Epithelial cell of prostate (primary cell): ENCODE measurements around the gene PCDHA3.
"Not testable (repeated sequence)": the region's sequence is repeated elsewhere in the genome, so short reads cannot be mapped to it uniquely, and the experiment has no call there.

ENCODE experiments used
- DNase-seq: peaks from one replicate; pipeline ENCODE4 v3.0.0-alpha.2; 2011; ENCODE audit warnings: low read depth, low spot score
- H3K27ac ChIP-seq: fragments of 450-650 bp; 2 replicates; pipeline ENCODE4 v1.5.1; 2017; ENCODE audit warnings: mild to moderate bottlenecking

Gene PCDHA3

DNA sequence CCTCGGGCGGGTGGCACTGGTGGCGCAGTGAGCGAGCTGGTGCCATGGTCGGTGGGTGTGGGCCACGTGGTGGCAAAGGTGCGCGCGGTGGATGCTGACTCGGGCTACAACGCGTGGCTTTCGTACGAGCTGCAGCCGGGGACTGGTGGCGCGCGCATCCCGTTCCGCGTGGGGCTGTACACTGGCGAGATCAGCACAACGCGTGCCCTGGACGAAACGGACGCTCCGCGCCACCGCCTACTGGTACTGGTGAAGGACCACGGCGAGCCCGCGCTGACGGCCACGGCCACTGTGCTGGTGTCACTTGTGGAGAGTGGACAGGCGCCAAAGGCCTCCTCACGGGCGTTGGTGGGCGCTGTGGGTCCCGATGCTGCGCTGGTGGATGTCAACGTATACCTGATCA, 8.0 kb downstream of the PCDHA3 start:
- no peak for DNase-seq
- no peak overlapping the region for H3K27ac ChIP-seq

DNA sequence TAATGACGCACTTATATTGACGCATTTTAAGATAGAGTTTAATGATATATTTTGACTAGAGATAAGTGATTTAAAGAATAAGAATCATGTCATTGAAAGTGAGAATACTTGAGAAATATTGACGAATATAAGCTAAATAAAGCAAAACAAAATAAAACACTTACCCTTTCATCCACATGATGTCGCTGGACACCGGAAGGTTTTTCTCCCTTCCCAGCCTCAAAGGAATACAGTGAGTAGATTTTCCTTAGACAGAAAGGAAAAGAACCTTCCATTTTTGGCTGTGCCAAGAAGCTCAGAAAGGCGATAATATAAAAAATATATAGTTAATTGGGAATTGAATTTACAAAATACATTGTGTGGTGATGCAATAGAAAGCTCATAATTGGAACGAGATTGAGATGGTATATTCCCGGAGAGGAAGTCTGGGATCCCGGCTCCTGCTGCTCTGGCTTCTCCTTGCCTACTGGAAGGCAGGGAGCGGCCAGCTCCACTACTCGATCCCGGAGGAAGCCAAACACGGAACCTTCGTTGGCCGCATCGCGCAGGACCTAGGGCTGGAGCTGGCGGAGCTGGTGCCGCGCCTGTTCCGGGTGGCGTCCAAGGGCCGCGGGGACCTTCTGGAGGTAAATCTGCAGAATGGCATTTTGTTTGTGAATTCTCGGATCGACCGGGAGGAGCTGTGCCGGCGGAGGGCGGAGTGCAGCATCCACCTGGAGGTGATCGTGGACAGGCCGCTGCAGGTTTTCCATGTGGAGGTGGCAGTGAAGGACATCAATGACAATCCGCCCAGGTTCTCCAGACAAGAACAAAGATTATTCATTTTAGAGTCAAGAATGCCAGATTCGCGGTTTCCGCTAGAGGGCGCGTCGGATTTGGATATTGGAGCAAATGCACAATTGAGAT, 20.8 kb downstream of the PCDHA3 start, which contains the start of gene PCDHA5:
Gene PCDHA5, plus strand, starts transcription at position 239 of the 906 bp plus-strand sequence.
- DNase-seq, result no peak
- no peak within 1 kb of the TSS for H3K27ac ChIP-seq

DNA sequence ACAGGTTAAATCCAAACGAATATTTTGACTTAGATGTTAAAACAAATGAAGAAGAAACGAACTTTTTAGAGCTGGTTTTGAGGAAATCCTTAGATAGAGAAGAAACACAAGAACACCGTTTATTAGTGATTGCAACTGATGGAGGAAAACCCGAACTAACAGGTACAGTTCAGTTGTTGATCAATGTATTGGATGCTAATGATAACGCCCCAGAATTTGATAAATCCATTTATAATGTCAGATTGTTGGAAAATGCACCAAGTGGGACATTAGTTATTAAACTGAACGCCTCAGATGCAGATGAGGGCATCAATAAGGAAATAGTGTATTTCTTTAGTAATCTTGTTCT, 21.4 kb downstream of the PCDHA3 start:
- DNase-seq, result no peak
- no peak overlapping the region for H3K27ac ChIP-seq

DNA sequence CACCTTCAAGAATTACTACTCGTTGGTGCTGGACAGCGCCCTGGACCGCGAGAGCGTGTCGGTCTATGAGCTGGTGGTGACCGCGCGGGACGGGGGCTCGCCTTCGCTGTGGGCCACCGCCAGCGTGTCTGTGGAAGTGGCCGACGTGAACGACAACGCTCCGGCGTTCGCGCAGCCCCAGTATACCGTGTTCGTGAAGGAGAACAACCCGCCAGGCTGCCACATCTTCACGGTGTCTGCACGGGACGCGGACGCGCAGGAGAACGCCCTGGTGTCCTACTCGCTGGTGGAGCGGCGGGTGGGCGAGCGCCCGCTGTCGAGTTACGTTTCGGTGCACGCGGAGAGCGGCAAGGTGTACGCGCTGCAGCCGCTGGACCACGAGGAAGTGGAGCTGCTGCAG, 22.1 kb downstream of the PCDHA3 start:
- H3K27ac ChIP-seq, DNase-seq: not testable (repeated sequence)

DNA sequence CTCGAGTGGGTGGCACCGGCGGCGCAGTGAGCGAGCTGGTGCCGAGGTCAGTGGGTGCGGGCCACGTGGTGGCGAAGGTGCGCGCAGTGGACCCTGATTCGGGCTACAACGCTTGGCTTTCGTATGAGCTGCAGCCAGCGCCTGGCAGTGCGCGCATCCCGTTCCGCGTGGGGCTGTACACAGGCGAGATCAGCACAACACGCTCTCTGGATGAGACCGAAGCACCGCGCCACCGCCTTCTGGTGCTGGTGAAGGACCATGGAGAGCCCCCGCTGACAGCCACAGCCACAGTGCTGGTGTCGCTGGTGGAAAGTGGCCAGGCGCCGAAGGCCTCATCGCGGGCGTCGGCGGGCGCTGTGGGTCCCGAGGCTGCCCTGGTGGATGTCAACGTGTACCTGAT, 22.6 kb downstream of the PCDHA3 start:
- no peak overlapping the region for H3K27ac ChIP-seq
- no peak for DNase-seq

DNA sequence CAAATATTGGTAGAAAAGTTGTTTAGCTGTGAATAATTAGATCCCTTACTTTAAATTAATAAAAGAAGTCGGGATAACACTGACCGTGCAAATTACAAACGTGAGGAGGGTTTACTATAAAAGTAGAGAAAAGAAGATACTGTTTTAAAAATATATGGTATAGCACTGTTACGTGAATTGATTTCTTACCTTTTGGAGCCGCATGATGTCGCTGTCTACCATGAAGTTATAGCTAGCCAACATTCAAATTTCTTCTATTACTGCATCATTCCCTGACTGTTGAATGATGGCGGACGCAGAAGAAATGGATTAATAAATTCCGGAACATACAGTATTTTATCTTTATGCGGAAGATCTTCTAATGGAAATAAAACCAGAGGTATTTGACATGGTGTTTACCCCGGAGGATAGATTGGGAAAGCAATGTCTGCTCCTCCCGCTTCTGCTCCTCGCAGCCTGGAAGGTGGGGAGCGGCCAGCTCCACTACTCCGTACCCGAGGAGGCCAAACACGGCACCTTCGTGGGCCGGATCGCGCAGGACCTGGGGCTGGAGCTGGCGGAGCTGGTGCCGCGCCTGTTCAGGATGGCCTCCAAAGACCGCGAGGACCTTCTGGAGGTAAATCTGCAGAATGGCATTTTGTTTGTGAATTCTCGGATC, 27.0 kb downstream of the PCDHA3 start, which contains the start of gene PCDHA6:
Gene PCDHA6, plus strand, starts transcription at position 257 of the 658 bp plus-strand sequence. Its CDS starts 132 bp downstream, at position 389.
- no peak within 1 kb of the TSS for H3K27ac ChIP-seq
- DNase-seq, result no peak

DNA sequence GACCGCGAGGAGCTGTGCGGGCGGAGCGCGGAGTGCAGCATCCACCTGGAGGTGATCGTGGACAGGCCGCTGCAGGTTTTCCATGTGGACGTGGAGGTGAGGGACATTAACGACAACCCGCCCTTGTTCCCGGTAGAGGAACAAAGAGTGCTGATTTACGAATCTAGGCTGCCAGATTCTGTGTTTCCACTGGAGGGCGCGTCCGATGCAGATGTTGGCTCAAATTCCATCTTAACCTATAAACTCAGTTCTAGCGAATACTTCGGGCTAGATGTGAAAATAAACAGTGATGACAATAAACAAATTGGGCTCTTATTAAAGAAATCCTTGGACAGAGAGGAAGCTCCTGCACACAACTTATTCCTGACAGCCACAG, 27.5 kb downstream of the PCDHA3 start:
- H3K27ac ChIP-seq, result no peak overlapping the region
- DNase-seq, result no peak

DNA sequence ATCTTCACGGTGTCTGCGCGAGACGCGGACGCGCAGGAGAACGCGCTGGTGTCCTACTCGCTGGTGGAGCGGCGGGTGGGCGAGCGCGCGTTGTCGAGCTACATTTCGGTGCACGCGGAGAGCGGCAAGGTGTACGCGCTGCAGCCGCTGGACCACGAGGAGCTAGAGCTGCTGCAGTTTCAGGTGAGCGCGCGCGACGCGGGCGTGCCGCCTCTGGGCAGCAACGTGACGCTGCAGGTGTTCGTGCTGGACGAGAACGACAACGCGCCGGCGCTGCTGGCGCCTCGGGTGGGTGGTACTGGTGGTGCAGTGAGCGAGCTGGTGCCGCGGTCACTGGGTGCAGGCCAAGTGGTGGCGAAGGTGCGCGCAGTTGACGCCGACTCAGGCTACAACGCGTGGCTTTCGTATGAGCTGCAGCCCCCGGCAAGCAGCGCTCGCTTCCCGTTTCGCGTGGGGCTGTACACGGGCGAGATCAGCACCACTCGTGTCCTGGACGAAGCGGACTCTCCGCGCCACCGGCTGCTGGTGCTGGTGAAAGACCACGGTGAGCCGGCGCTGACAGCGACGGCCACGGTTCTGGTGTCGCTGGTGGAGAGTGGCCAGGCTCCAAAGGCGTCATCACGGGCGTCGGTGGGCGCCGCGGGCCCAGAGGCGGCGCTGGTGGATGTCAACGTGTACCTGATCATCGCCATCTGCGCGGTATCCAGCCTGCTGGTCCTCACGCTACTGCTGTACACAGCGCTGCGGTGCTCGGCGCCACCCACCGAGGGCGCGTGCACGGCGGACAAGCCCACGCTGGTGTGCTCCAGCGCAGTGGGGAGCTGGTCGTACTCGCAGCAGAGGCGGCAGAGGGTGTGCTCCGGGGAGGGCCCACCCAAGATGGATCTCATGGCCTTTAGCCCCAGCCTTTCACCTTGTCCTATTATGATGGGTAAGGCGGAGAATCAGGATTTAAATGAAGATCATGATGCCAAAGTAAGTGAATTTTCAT, 28.9 kb downstream of the PCDHA3 start:
- not testable (repeated sequence) for DNase-seq, H3K27ac ChIP-seq

DNA sequence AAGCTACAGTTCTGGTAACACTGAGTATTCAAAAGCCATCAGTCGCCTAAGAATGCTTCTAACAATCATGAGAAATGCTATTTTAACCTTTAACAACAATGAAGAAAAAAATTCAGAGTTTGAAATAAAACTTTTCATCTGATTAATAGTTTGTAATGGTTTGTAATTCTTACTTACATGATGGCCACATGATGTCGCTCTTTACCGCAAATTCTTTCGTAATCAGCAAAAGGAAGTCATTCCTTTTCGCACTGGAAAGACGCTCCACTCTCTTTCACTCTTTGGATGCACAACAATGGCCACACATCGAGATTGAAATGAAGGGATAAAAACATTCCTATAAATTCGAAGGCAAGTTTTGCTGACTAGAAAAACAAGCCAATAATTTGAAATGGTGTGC, 33.1 kb downstream of the PCDHA3 start, which contains the start of gene PCDHA7:
Gene PCDHA7, plus strand, starts transcription at position 277 of the 400 bp plus-strand sequence. Its CDS starts 115 bp downstream, at position 392.
- H3K27ac ChIP-seq, result no peak within 1 kb of the TSS
- no peak for DNase-seq

DNA sequence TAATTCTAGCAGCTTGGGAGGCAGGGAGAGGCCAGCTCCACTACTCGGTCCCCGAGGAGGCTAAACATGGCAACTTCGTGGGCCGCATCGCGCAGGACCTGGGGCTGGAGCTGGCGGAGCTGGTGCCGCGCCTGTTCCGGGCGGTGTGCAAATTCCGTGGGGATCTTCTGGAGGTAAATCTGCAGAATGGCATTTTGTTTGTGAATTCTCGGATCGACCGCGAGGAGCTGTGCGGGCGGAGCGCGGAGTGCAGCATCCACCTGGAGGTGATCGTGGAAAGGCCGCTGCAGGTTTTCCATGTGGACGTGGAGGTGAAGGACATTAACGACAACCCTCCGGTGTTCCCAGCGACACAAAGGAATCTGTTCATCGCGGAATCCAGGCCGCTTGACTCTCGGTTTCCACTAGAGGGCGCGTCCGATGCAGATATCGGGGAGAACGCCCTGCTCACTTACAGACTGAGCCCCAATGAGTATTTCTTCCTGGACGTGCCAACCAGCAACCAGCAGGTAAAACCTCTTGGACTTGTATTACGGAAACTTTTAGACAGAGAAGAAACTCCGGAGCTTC, 33.7 kb downstream of the PCDHA3 start:
- DNase-seq, H3K27ac ChIP-seq: not testable (repeated sequence)

DNA sequence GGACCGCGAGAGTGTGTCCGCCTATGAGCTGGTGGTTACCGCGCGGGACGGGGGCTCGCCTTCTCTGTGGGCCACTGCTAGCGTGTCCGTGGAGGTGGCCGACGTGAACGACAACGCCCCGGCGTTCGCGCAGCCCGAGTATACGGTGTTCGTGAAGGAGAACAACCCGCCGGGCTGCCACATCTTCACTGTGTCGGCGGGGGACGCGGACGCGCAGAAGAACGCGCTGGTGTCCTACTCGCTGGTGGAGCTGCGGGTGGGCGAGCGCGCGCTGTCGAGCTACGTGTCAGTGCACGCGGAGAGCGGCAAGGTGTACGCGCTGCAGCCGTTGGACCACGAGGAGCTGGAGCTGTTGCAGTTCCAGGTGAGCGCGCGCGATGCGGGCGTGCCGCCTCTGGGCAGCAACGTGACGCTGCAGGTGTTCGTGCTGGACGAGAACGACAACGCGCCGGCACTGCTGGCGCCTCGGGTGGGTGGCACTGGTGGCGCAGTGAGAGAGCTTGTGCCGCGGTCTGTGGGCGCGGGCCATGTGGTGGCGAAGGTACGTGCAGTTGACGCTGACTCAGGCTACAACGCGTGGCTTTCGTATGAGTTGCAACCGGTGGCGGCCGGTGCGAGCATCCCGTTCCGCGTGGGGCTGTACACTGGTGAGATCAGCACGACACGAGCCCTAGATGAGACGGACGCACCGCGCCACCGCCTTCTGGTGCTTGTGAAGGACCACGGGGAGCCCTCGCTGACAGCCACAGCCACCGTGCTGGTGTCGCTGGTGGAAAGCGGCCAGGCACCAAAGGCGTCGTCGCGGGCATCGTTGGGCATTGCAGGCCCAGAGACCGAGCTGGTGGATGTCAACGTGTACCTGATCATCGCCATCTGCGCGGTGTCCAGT, 35.0 kb downstream of the PCDHA3 start:
- DNase-seq, result no peak
- no peak overlapping the region for H3K27ac ChIP-seq

DNA sequence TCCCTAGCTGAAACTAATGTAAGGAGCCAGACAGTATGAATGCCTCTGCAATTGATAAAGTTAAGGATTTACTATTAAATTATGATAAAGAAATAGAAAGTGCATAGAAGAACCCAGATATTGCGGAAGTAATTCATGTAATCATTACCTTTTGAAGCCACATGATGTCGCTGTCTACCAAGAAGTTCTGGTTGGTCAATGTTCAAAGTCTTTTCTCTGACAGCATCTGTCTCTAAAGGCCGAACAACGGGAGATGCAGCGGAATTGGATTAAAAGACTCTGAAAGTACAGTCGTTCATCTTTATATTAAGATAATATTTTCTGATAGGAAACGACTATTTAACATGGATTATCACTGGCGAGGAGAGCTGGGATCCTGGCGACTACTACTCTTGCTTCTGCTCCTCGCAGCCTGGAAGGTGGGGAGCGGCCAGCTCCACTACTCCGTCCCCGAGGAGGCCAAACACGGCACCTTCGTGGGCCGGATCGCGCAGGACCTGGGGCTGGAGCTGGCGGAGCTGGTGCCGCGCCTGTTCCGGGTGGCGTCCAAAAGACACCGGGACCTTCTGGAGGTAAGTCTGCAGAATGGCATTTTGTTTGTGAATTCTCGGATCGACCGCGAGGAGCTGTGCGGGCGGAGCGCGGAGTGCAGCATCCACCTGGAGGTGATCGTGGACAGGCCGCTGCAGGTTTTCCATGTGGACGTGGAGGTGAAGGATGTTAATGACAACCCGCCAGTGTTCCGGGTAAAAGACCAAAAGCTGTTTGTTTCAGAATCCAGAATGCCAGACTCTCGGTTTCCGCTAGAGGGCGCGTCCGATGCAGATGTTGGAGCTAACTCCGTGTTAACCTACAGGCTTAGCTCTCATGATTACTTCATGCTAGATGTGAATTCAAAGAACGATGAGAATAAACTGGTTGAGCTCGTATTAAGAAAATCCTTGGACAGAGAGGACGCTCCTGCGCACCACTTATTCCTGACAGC, 40.4 kb downstream of the PCDHA3 start, which contains the start of gene PCDHA8:
Gene PCDHA8, plus strand, starts transcription at position 210 of the 985 bp plus-strand sequence. Its CDS starts 135 bp downstream, at position 345.
- no peak for DNase-seq
- H3K27ac ChIP-seq, result no peak within 1 kb of the TSS

DNA sequence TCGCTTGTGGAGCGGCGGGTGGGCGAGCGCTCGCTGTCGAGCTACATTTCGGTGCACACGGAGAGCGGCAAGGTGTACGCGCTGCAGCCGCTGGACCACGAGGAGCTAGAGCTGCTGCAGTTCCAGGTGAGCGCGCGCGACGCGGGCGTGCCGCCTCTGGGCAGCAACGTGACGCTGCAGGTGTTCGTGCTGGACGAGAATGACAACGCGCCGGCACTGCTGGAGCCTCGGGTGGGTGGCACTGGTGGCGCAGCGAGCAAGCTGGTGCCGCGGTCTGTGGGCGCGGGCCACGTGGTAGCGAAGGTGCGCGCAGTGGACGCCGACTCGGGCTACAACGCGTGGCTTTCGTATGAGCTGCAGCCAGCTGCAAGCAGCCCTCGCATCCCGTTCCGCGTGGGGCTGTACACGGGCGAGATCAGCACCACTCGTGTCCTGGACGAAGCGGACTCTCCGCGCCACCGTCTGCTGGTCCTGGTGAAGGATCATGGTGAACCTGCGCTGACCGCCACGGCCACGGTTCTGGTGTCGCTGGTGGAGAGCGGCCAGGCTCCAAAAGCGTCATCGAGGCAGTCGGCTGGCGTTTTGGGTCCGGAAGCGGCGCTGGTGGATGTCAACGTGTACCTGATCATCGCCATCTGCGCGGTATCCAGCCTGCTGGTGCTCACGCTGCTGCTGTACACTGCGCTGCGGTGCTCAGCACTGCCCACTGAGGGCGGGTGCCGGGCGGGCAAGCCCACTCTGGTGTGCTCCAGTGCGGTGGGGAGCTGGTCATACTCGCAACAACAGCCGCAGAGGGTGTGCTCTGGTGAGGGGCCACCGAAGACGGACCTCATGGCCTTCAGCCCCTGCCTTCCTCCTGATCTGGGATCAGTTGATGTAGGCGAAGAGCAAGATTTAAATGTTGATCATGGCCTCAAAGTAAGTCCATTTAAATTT, 42.2 kb downstream of the PCDHA3 start:
- no peak overlapping the region for H3K27ac ChIP-seq
- no peak for DNase-seq

DNA sequence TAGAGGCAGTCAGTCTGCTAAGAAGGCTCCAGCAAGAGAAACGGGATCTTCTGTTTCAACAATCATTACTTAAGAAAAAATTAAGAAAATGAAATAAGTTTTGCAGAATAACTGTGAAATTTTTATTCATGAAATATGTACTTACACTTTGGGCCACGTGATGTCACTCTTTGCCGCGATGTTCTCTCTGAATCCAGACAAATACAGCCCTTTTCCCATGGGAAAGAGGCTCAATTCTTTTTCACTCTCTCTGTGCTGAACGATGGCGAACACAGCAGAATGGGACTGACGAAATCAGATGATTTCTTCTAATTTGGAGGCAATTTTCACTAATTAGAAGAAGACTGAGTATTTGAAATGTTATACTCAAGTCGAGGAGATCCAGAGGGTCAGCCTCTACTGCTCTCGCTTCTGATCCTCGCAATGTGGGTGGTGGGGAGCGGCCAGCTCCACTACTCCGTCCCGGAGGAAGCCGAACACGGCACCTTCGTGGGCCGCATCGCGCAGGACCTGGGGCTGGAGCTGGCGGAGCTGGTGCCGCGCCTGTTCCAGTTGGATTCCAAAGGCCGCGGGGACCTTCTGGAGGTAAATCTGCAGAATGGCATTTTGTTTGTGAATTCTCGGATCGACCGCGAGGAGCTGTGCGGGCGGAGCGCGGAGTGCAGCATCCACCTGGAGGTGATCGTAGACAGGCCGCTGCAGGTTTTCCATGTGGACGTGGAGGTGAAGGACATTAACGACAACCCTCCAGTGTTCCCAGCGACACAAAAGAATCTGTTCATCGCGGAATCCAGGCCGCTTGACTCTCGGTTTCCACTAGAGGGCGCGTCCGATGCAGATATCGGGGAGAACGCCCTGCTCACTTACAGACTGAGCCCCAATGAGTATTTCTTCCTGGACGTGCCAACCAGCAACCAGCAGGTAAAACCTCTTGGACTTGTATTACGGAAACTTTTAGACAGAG, 47.6 kb downstream of the PCDHA3 start, which contains the start of gene PCDHA9:
Gene PCDHA9, plus strand, starts transcription at position 244 of the 964 bp plus-strand sequence. Its CDS starts 114 bp downstream, at position 358.
- DNase-seq, H3K27ac ChIP-seq: not testable (repeated sequence)
